GM12873 (cell line): ENCODE results near the gene CFAP74.

Experiments used
- TF ChIP-seq, protein P1 (sequence below): IDR thresholded peaks from 2 replicates; pipeline ENCODE4 v1.5.1; 2012; ENCODE audit warnings: low read depth, mild to moderate bottlenecking, moderate library complexity, low read length, control low read depth; ENCODE audit not compliant: insufficient read depth; ENCODE audit errors: missing control alignments

The CFAP74 gene

GRCh38 chr1:1939296-1940122, 64.1 kb downstream of the CFAP74 start:
- TF ChIP-seq, protein P1, sequence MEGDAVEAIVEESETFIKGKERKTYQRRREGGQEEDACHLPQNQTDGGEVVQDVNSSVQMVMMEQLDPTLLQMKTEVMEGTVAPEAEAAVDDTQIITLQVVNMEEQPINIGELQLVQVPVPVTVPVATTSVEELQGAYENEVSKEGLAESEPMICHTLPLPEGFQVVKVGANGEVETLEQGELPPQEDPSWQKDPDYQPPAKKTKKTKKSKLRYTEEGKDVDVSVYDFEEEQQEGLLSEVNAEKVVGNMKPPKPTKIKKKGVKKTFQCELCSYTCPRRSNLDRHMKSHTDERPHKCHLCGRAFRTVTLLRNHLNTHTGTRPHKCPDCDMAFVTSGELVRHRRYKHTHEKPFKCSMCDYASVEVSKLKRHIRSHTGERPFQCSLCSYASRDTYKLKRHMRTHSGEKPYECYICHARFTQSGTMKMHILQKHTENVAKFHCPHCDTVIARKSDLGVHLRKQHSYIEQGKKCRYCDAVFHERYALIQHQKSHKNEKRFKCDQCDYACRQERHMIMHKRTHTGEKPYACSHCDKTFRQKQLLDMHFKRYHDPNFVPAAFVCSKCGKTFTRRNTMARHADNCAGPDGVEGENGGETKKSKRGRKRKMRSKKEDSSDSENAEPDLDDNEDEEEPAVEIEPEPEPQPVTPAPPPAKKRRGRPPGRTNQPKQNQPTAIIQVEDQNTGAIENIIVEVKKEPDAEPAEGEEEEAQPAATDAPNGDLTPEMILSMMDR, result no peak

DNA sequence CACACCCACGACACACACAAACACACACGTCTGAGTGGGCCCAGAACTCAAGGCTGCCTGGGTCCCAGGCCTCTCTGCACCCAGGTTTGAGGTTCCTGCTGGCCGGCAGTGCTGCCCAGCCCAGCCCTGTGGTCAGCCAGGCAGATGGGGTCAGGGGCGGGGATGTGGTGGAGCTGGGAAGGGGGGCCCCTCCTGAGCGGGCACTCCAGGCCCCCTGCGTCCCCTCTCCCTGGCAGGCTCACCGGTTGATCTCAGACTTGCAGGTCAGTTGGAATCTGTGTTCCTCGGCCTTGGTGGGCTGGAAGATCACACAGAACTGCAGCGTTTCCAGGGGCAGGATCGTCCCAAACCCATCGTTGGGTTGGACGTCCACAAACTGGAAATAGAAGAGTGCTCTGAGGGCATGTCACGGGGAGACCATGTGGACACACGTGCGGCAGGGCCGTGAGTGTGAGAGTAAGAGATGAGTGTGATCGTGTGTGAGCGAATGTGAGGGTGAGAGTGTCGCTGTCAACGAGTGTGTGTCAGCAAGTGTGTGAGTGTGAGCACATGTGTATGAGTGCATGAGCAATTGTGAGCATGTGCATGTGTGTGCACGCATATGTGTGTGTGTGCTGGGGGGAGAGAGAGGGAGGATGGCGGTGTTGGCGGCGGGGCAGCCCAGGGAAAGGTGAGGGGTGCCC, 64.8 kb downstream of the CFAP74 start:
- TF ChIP-seq, protein P1, result no peak

DNA sequence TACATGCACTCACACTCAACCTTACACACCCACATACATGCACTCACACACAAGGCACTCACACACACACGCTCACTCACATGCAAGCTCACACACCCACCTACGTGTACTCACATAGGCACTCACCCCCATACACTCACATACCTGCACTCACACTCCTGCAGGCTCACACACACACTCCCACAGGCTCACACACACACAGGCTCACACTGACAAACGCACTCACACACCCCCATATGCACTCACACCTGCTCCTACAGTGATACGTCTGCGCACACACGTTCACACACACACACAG, 65.4 kb downstream of the CFAP74 start:
- TF ChIP-seq, protein P1, result no peak

- TF ChIP-seq, protein P1, result no peak
Observed at GRCh38 chr1:1937549-1938275, 65.9 kb downstream of the CFAP74 start.

DNA sequence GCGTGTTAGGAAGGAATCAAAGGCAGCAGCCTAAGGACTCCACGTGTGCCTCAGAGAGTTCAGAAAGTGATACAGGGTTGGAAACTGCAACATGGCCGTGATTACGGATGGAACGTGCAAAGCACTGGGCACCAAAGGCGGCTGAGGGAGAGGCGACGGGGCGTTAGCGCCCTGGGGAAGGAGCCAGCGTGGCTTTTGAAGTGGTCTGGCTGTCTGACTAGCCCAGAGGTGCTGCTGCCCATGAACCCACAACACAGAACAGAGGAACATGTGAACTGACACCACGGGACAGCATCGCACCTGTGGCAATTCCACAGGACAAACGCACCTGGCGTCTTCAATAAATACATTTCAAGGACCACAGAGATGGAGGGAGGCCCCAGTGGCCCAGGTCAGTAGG, 66.5 kb downstream of the CFAP74 start:
- TF ChIP-seq, protein P1, result no peak

GRCh38 chr1:1929639-1930545, 73.7 kb downstream of the CFAP74 start:
- TF ChIP-seq, protein P1, result no peak
